ENCODE measurements around the gene SMCO2.

GRCh38 chr12:27523305-27523641, 76.7 kb downstream of the SMCO2 start:
- TF ChIP-seq JUND (IDR thresholded peaks at IDR 0.05), result no peak
- TF ChIP-seq POLR2A (IDR thresholded peaks at IDR 0.05; ENCODE audit: borderline replicate concordance, extremely low read depth, insufficient read depth, insufficient read length), result no peak
- no peak for TF ChIP-seq EZH2 (IDR thresholded peaks at IDR 0.05)
- TF ChIP-seq, protein P1, sequence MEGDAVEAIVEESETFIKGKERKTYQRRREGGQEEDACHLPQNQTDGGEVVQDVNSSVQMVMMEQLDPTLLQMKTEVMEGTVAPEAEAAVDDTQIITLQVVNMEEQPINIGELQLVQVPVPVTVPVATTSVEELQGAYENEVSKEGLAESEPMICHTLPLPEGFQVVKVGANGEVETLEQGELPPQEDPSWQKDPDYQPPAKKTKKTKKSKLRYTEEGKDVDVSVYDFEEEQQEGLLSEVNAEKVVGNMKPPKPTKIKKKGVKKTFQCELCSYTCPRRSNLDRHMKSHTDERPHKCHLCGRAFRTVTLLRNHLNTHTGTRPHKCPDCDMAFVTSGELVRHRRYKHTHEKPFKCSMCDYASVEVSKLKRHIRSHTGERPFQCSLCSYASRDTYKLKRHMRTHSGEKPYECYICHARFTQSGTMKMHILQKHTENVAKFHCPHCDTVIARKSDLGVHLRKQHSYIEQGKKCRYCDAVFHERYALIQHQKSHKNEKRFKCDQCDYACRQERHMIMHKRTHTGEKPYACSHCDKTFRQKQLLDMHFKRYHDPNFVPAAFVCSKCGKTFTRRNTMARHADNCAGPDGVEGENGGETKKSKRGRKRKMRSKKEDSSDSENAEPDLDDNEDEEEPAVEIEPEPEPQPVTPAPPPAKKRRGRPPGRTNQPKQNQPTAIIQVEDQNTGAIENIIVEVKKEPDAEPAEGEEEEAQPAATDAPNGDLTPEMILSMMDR (IDR thresholded peaks at IDR 0.05 in 2 of 3, conservative IDR thresholded peaks at IDR 0.05 in 1 of 3; ENCODE audit: borderline replicate concordance in 1 of 3, insufficient read depth in 1 of 3, low read depth in 2 of 3, low read length in 2 of 3), result no peak
- TF ChIP-seq RAD21 (IDR thresholded peaks at IDR 0.05; ENCODE audit: low read depth), result no peak
- peak; percentile 71; the same call in 1 of the 2 replicates for TF ChIP-seq MAX (IDR thresholded peaks at IDR 0.05)
- no peak for TF ChIP-seq YY1 (IDR thresholded peaks at IDR 0.05; ENCODE audit: extremely low read depth, insufficient replicate concordance, low read depth, low read length)
- TF ChIP-seq, protein P2, sequence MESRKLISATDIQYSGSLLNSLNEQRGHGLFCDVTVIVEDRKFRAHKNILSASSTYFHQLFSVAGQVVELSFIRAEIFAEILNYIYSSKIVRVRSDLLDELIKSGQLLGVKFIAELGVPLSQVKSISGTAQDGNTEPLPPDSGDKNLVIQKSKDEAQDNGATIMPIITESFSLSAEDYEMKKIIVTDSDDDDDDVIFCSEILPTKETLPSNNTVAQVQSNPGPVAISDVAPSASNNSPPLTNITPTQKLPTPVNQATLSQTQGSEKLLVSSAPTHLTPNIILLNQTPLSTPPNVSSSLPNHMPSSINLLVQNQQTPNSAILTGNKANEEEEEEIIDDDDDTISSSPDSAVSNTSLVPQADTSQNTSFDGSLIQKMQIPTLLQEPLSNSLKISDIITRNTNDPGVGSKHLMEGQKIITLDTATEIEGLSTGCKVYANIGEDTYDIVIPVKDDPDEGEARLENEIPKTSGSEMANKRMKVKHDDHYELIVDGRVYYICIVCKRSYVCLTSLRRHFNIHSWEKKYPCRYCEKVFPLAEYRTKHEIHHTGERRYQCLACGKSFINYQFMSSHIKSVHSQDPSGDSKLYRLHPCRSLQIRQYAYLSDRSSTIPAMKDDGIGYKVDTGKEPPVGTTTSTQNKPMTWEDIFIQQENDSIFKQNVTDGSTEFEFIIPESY (IDR thresholded peaks at IDR 0.05; ENCODE audit: extremely low read depth, insufficient replicate concordance, low read length), result no peak
- TF ChIP-seq ZNF274 (IDR thresholded peaks at IDR 0.05; ENCODE audit: low read depth, low read length), result no peak
- no peak for TF ChIP-seq SIN3A (IDR thresholded peaks at IDR 0.05; ENCODE audit: low read depth)
- TF ChIP-seq EZH2phosphoT487 (IDR thresholded peaks at IDR 0.05; ENCODE audit: borderline replicate concordance), result no peak
